Measurements from ENCODE around the gene TPMT.
"Not testable (repeated sequence)": the region's sequence is repeated elsewhere in the genome, so short reads cannot be mapped to it uniquely, and the experiment has no call there.

TPMT gene

GRCh38 chr6:18155150-18155863 is 430 bp upstream of the TPMT start, which contains the start of gene KDM1B:
Gene KDM1B, plus strand, starts transcription at chr6:18155422. Its CDS starts 4,474 bp downstream, at chr6:18159896.
- FAIRE-seq: no peak

- no peak for FAIRE-seq
Observed at GRCh38 chr6:18153311-18153703, 1.6 kb downstream of the TPMT start.

GRCh38 chr6:18151801-18152200 is 3.1 kb downstream of the TPMT start:
- FAIRE-seq: no peak

- FAIRE-seq: not testable (repeated sequence)
Observed at GRCh38 chr6:18151391-18151790, 3.5 kb downstream of the TPMT start.

- FAIRE-seq: no peak
Observed at GRCh38 chr6:18148304-18149025, 6.4 kb downstream of the TPMT start.

- no peak for FAIRE-seq
Observed at GRCh38 chr6:18147616-18148015, 7.3 kb downstream of the TPMT start.

GRCh38 chr6:18147160-18147559 is 7.7 kb downstream of the TPMT start:
- FAIRE-seq: no peak

- FAIRE-seq: no peak
Observed at GRCh38 chr6:18142591-18142861, 12.4 kb downstream of the TPMT start.

- FAIRE-seq: no peak
Observed at GRCh38 chr6:18141805-18142590, 12.9 kb downstream of the TPMT start.

- FAIRE-seq: no peak
Observed at GRCh38 chr6:18139935-18140621, 14.8 kb downstream of the TPMT start.

GRCh38 chr6:18138906-18139305 is 16.0 kb downstream of the TPMT start:
- FAIRE-seq: no peak

- FAIRE-seq: no peak
Observed at GRCh38 chr6:18136260-18136659, 18.6 kb downstream of the TPMT start.

GRCh38 chr6:18135171-18135570 is 19.7 kb downstream of the TPMT start:
- FAIRE-seq: no peak

GRCh38 chr6:18132346-18132745 is 22.5 kb downstream of the TPMT start:
- no peak for FAIRE-seq

GRCh38 chr6:18126121-18126520 is 28.8 kb downstream of the TPMT start:
- FAIRE-seq: no peak

- no peak for FAIRE-seq
Observed at GRCh38 chr6:18122128-18123093, 32.5 kb downstream of the TPMT start, which contains the start of gene NHLRC1. Gene NHLRC1, minus strand, starts transcription at chr6:18122677. Its CDS starts 71 bp downstream, at chr6:18122606.

- FAIRE-seq: no peak
Observed at GRCh38 chr6:18121580-18122127, 33.2 kb downstream of the TPMT start.

- no peak for FAIRE-seq
Observed at GRCh38 chr6:18119236-18119635, 35.6 kb downstream of the TPMT start.

- no peak for FAIRE-seq
Observed at GRCh38 chr6:18118330-18118729, 36.5 kb downstream of the TPMT start.

GRCh38 chr6:18117136-18117535 is 37.7 kb downstream of the TPMT start:
- no peak for FAIRE-seq

GRCh38 chr6:18115356-18115755 is 39.5 kb downstream of the TPMT start:
- no peak for FAIRE-seq

GRCh38 chr6:18110162-18110561 is 44.7 kb downstream of the TPMT start:
- no peak for FAIRE-seq
